Measurements from ENCODE around the gene GPX2.

- TF ChIP-seq EZH2 (IDR thresholded peaks at IDR 0.05; ENCODE audit: borderline replicate concordance, low read depth, low read length, severe bottlenecking) (no peak), POLR2A (IDR thresholded peaks at IDR 0.05; ENCODE audit: low read depth, low read length) (no peak), CTCF (IDR thresholded peaks at IDR 0.05; ENCODE audit: extremely low read depth in 1 of 2, insufficient read depth in 1 of 2, low read depth in 1 of 2, low read length in 2 of 2) (no peak), FOS (IDR thresholded peaks at IDR 0.05; ENCODE audit: borderline replicate concordance, insufficient read depth, low read length) (no peak), JUN (IDR thresholded peaks at IDR 0.05; ENCODE audit: borderline replicate concordance, insufficient read depth, insufficient read length, low read depth) (no peak), POLR2AphosphoS5 (IDR thresholded peaks at IDR 0.05; ENCODE audit: insufficient read depth, low read depth, low read length) (no peak), GATA2 (IDR thresholded peaks at IDR 0.05; ENCODE audit: insufficient read depth, insufficient read length, low read depth, low read length) (no peak)
Observed at GRCh38 chr14:64938972-64939816, 3.4 kb downstream of the GPX2 start.
